Colonic mucosa (tissue), 4 donors: Measurements from ENCODE around the gene SEL1L3. TPM values are rescaled to one million over a fixed set of nuclear protein-coding genes. Genes with fewer than 3 reads are reported as not detected.

ENCODE experiments used
- DNase-seq: peaks from one replicate; pipeline ENCODE4 v3.0.0-alpha.2; 2020
- H3K27ac ChIP-seq: fragments of 200-600 bp; one replicate; pipeline ENCODE4 v1.8.0; 2021
- H3K27me3 ChIP-seq: fragments of 200-600 bp; one replicate; pipeline ENCODE4 v1.8.0; 2021
- H3K36me3 ChIP-seq: fragments of 200-600 bp; one replicate; pipeline ENCODE4 v1.8.0; 2021
- H3K4me1 ChIP-seq: fragments of 200-600 bp; one replicate; pipeline ENCODE4 v1.8.0; 2021; ENCODE audit warnings: mild to moderate bottlenecking
- H3K4me3 ChIP-seq: fragments of 200-600 bp; one replicate; pipeline ENCODE4 v1.8.0; 2021
- H3K9ac ChIP-seq, 2 donors: one replicate each; pipeline ENCODE4 v1.7.0; 2013; ENCODE audit warnings: control low read depth in 2 of 2, low read depth in 2 of 2, low read length in 2 of 2
- H3K9me3 ChIP-seq: fragments of 200-600 bp; one replicate; pipeline ENCODE4 v1.8.0; 2021
- intact Hi-C: fragments of 100-400 bp; cut with DNase I; formaldehyde crosslinking; loops from one replicate; pipeline ENCODE4 v1.14.1; 2022
- total RNA-seq, 2 donors: library from RNA; stranded (reverse); fragmentation: NEBNext Ultra II Directional in 1 of 2; extraction: Animal tissue kit (Norgen Biotek cat#: 25700) in 1 of 2; gene quantifications; one replicate each; pipeline ENCODE4 v1.2.1, GENCODE V29; 2021
- TF ChIP-seq, protein P1 (sequence below): fragments of 200-600 bp; IDR thresholded peaks from one replicate; pipeline ENCODE4 v1.8.0; 2022; ENCODE audit warnings: antibody characterized with exemption, mild to moderate bottlenecking
- donor health status: healthy.
- donor health status: DM: no; HTN: no; CAD: no.
- donor health status: DM: no; HTN: no; CAD: no.

The SEL1L3 gene
- total RNA-seq, 2 donors from 2014 or later = 88.4 to 96.2 TPM

DNA sequence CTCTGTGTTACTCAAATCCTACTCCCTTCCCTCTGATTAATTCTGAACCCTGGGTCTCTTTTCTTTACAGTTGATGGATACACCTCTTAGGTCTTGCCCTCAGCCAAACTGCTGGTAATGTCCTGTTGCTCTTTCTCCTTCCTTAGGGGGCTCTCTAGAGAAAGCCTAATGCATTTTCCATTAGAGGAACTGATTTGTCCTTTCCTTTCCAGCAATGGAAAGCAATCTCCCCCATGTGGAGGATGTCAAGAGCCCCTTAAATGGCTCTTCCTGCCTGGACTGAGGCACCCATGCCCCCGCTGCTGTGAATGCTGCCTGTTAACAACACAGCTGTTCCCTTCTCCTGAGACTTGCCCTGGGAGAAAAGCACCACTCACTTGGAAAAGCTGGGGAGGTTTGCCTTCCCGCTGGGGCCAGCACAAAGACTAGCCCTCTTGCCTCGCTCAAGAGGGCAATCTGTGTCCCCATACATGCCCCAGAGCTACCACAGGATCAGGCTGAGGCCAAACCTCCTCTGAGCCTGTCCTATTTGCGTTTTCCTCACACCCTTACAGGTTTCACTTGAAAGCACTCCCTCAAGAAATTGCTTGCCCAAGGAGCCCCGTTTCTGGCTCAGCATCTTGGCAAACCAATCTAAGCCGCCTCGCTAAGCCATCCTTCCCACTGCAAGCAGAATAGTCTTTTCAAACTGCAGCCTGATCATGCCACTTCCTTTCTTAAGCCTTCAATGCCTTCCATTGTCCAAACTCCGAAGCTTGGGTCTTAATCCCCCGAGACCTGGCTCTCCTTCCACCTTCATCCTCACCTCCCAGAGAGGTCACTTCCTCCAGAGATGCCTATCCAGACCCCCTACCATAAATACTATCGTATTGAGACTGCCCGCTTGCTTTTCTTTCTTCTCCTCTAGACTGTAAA is 28.0 kb upstream of the SEL1L3 start:
- Histone ChIP-seq H3K9me3 (no peaks in the 10 kb centered on the region), H3K27ac (no peak overlapping the region), H3K4me1 (no peaks in the 10 kb centered on the region), H3K36me3 (no peaks in the 10 kb centered on the region), H3K27me3 (no peaks in the 10 kb centered on the region), H3K9ac (no peak overlapping the region), H3K4me3 (no peak overlapping the region)
- DNase-seq = no peak
- intact Hi-C loops = no loop called here
- TF ChIP-seq, protein P1, sequence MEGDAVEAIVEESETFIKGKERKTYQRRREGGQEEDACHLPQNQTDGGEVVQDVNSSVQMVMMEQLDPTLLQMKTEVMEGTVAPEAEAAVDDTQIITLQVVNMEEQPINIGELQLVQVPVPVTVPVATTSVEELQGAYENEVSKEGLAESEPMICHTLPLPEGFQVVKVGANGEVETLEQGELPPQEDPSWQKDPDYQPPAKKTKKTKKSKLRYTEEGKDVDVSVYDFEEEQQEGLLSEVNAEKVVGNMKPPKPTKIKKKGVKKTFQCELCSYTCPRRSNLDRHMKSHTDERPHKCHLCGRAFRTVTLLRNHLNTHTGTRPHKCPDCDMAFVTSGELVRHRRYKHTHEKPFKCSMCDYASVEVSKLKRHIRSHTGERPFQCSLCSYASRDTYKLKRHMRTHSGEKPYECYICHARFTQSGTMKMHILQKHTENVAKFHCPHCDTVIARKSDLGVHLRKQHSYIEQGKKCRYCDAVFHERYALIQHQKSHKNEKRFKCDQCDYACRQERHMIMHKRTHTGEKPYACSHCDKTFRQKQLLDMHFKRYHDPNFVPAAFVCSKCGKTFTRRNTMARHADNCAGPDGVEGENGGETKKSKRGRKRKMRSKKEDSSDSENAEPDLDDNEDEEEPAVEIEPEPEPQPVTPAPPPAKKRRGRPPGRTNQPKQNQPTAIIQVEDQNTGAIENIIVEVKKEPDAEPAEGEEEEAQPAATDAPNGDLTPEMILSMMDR = no peak

DNA sequence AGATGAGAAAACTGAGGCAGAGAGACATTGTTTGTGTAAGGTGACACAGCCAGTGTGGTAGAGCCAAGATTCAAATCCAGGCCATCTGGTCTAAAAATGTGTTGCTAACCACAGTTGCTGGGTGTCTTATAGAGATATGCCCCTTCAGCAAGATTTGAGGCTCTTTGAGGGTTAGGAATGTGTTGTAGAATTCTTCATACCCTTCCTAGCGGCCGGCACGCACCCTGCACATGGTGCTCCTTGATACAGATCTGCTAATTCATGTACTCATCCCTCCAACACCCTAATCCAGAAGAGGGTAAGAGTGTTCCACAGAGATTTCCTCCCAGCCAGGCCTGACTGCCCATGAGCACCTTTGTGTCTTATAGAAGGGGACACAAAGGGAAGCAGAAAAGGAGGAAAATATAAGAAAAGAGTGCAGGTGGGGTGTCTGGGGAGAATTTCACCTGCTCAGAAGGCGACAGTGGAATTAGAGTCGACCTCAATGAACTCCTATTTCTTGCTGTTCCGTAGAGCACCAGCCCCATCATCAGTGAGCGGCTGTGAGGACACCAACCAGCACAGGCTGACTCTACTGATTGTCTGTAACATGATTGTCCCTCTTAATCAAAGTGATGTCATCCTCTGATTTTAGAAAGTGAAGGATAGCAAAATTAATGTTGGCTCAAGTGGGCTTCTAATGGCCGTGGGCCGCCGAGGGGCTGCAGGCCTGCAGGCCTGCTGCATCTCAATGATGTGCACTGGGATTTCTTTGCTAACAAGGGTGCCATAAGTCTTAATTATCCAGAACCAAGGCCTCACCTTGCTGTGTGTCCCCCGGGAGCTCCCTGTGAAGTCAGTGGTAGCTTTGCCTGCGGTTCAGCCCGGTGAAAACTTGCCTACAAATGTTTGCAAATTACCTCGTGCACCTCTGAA is 27.1 kb upstream of the SEL1L3 start:
- H3K27ac ChIP-seq = no peak overlapping the region
- DNase-seq = no peak
- intact Hi-C loops = no loop called here
- no peaks in the 10 kb centered on the region for H3K4me1 ChIP-seq
- H3K4me3 ChIP-seq = no peak overlapping the region
- H3K36me3 ChIP-seq = no peaks in the 10 kb centered on the region
- no peaks in the 10 kb centered on the region for H3K27me3 ChIP-seq
- no peaks in the 10 kb centered on the region for H3K9me3 ChIP-seq
- no peak overlapping the region for H3K9ac ChIP-seq
- TF ChIP-seq, protein P1 = no peak

DNA sequence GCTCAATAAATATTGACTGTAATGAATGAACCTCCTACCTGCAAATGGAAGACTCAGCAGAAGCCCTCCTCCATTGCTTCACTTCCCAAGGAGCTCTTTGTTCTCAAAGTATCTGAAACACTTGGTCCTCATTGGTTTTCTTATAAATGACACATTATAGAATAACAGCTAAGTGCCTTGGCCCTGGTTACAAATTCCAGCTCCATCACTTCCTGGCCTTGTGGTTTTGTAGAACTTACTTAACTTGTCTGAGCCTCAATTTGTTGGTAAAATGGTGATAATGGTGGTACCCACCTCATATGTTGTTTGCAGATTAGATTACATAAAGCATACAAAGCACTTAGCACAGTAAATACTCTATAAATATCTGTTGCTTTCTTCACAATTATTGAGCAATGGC is 26.0 kb upstream of the SEL1L3 start:
- Histone ChIP-seq H3K27me3 (no peaks in the 10 kb centered on the region), H3K27ac (no peak overlapping the region), H3K4me1 (no peaks in the 10 kb centered on the region), H3K9ac (no peak overlapping the region), H3K36me3 (no peaks in the 10 kb centered on the region), H3K9me3 (no peaks in the 10 kb centered on the region), H3K4me3 (no peak overlapping the region)
- TF ChIP-seq, protein P1 = no peak
- intact Hi-C loops = no loop called here
- DNase-seq = no peak

DNA sequence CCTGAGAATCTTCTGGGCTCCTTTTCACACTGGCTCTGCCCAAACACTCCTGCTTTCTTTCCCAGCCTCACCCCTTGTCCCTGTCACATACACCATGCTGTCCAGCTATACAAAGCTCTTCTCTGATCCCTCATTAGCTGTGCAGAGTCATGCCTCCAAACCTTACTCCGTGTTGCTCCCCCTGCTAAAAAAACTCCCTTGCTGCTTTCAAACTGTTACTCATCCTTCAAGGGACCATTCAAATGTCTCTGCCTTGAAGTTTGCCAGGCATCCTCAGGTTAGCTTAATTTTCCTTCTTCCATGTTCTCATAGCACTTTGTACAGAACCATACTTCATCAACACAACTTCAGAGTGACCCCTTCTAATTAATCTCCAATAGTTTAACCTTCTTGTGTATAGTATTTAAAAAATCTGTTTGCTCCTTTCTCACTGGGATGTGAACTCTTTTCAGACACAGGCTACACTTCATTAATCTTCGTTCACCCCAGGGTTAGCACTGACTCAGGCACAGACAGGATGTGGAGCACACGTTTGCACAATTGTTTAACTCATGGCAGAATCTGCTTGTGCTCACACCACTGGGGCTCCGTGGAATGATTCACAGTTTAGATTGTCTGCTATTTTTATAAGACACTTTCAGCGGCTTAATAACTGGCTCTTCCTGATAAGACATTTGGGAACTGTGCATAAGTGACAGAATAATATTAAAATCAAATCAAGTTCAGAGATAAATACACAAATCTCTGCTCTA is 21.4 kb upstream of the SEL1L3 start:
- no peaks in the 10 kb centered on the region for H3K9me3 ChIP-seq
- no peak overlapping the region for H3K9ac ChIP-seq
- intact Hi-C loops = no loop called here
- no peaks in the 10 kb centered on the region for H3K36me3 ChIP-seq
- H3K4me3 ChIP-seq = no peak overlapping the region
- H3K27me3 ChIP-seq = no peaks in the 10 kb centered on the region
- H3K27ac ChIP-seq = no peak overlapping the region
- H3K4me1 ChIP-seq = no peaks in the 10 kb centered on the region
- TF ChIP-seq, protein P1 = no peak
- DNase-seq = no peak

DNA sequence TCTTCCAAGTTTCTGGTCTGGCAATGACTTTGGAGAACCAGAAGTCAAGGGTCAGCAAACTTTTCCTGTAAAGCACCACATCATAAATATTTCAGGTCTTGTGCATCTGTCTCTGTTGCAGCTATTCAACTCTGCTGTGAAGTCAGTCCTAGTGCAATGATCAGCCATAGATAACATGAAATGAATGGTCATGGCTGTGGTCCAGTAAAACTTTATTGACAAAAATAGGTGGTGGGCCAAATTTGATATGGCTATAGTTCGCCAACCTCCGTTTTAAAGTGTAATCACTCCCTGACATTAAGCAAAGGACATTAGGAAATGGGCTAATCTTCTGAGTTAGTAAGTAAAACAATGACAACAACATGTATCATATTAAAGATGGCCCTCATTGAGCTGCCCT is 20.8 kb upstream of the SEL1L3 start:
- H3K4me3 ChIP-seq = no peak overlapping the region
- H3K27me3 ChIP-seq = no peaks in the 10 kb centered on the region
- H3K36me3 ChIP-seq = no peaks in the 10 kb centered on the region
- intact Hi-C loops = no loop called here
- no peak for DNase-seq
- H3K4me1 ChIP-seq = no peaks in the 10 kb centered on the region
- H3K9me3 ChIP-seq = no peaks in the 10 kb centered on the region
- TF ChIP-seq, protein P1 = no peak
- H3K27ac ChIP-seq = no peak overlapping the region
- H3K9ac ChIP-seq = no peak overlapping the region
